GM19193 (cell line): Measurements from ENCODE around the gene EPS8.

Experiments
- POLR2A ChIP-seq: IDR thresholded peaks from 4 replicates; pipeline ENCODE4 v1.6.1; 2011; ENCODE audit not compliant: insufficient read depth, insufficient read length; ENCODE audit errors: extremely low read depth

EPS8 gene

DNA sequence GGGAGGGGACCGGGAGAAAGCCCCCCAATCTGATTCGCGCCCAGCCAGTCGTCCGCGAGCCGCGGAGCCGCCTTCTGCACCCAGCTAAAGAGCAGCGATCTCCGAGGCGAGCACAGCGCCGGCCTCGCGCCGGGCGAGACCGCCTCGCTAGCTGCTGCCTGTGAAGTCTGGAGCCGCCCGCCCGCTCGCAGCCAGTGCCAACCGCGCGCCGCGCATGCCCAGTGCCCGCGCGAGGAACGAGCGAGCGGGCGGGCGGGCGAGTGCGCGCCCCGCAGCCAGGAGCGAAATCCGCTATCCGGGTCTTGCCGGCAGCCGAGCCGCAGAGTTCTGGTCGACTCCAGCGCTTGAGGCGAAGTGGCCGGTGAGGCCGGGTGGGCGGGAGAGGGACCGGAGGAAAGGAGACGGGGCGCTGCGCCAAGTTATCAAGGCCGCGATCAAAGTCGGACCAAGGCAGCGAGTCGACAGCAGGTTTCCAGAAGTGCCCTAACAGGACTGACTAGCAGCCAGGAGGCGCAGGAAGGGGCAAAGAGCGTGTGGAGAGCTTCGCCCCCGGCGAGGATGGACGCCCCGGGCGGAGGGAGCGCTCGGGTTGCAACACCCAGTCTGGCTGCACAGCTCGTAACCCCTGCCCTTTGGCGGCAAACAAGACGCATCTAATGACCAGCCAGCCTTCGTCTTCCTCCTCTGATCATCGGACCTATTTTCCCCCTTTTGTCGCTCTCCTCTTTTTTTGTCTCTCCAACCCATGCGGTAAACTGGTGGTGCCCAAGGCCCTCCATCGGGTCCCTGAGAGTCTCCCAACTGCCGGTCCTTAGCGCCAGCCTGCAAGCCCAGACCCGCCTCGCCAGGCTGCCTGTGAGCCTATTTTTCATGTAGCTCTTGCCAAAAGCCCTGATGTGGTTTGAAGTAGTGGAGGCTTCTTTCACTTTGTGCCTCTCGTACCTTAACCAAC is at the start of gene EPS8:
EPS8 (minus strand) TSS at position 169 of the 952 bp plus-strand sequence. CDS start 106,437 bp downstream, outside the sequence.
- TF ChIP-seq POLR2A: peak; percentile 86

DNA sequence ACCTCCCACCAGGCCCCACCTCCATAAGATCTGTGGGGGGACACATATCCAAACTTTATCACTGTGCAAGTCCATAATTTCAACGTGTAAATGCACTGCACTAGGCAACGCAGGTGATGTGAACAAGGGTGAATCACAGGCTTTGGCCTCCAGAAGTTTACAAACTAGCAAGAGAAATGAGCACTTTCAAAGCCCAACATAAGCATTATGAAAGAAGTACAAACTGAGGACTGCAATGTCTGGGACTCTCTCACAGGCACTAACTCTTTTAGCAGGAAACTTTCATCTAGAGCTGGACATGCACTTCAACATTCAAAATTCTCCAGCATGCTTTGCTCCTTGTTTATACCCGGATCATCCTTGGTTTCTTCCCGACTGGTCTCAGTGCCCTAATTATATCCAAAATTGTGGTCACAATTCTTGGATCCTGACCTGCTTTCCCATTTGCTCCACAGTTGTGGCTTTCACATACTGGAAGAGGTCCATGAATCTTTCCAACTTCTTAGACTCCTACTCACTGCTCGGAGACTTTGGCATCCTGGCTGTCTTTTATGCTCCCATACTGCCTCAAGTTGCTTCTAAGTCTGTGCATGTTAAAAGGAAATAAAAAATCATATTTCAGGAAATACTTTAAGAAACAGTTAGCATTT is 48.1 kb upstream of the EPS8 start:
- no peak for TF ChIP-seq POLR2A

DNA sequence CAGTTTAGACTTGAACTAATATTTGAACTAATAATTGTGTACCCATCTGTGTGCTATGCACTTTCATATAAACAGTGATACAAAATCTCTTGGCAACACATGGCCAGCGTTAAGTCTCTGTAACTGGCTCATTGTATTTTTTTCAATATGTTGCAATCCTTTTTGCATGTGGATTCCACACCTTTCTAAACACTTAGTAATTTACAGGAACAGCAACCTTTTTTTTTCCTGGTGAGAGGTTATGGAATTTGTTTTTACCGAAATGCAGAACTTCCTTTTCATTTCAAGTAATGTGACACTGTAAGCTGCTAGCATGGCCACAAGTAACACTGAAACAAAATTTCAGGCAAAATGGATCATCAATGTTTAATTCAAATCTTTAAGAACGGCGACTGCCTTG is 45.4 kb upstream of the EPS8 start:
- TF ChIP-seq POLR2A: no peak

DNA sequence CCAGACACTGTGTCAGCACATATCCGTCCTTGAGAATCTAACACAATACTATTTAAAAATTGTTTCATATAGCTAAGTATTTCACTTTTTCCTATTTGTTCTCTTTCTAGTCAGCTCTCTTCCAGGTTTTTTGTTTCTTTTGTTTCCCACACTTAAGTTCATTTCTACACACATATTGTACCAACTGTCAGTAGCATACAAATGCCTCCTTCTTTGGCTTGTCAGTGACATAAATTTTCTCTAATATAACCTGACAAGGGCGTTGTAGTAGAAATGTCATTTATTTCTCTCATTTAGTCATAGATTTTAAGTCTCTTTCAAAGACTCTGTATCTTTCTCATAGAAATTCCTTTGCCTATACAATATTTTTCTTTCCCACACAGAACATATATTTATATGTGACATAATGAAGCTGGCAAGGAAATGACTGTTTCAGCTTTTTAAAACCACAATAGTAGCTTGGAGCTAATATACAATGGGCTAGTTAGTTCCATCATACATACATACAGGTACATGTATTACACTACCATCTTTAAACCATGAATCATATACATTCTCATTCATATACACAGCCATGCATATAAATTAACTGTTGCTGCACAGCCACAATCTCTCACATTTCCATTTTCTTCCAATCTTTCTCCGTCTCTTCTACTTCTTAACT is 42.3 kb upstream of the EPS8 start:
- no peak for TF ChIP-seq POLR2A

DNA sequence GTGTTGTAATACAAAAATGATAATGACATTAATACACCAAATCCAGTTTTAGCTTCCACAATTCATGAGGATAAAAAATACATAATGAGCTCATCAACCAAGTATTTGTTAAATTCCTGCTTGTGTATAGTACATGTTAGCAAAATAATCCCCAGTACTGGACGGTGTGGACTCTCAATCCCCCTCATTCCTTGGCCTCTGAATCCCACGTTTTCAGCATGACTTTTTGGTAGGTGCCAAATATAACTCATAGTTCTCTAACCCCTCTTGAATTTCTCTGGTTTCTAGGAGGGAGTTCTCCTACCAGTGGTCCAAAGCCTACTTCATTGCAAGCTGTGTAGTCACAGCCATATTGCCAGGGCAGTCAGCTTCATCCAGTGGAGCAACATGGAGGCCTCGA is 41.4 kb upstream of the EPS8 start:
- TF ChIP-seq POLR2A: no peak

DNA sequence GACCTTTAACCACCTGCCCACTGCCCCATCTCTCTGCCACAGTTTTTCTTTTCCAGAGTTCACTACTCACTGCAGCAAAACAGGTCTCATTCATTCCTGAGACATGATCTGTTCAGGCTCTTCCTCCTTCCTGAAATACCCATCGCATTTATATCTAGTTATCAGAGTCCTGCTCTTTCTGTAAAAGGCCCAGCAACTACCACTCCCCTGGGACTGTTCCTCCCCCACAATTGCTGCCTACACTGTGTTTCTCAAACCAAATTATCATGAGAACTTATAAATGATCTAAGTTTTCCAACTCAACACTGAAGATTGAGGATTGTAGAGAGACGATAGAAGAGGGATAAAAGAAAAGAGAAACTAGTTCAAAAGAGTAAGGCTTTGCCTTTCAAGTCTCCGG is 40.8 kb upstream of the EPS8 start:
- TF ChIP-seq POLR2A: no peak

DNA sequence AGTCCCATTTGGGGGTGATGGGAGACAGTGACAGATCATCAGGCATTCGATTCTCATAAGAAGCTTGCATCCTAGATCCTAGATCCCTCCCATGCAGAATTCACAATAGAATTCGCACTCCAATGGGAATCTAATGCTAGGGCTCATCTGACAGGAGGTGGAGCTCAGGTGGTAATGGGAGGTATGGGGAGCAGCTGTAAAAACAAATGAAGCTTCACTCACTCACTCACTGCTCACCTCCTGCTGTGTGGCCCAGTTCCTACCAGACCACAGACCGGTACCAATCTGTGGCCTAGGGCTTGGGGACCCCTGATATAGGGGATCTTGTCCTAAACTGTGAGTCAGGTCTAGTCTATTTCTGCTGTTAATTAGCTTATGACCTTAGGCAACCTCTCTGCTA is 40.1 kb upstream of the EPS8 start:
- no peak for TF ChIP-seq POLR2A

DNA sequence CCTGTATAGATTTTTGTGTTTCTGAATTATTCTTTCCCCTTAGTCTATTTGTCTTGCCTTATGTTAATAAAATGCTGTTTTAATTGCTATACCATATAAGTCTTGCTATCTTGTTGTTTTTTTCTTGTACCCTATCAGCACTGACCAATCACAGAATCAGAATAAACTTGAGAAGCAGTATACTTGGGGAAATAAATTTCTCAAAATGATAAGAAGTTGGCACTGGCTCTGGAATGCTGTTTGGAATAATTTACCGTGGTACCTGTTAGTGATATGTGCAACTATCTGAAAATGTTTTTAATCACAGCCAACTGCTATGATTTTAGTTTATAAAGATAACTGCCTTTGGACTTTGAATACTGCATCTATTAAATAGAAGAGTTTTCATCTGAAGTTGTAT is 37.9 kb upstream of the EPS8 start:
- TF ChIP-seq POLR2A: no peak

DNA sequence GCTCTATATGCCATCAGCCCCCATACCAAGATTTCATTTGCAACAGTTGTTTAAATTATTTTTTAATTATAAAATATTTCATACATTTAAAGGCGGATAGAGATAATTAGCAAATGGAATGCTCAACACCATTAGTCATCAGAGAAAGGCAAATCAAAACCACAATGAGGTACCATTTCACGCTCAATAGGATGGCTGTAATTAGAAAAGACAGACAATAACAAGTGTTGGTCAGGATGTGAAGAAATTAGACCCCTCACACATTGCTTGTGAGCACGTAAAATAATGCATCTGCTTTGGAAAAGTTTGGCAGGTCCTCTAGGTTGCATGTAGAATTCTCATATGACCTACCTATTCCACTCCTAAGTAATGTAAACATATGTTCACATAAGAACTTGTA is 35.3 kb upstream of the EPS8 start:
- TF ChIP-seq POLR2A: no peak

DNA sequence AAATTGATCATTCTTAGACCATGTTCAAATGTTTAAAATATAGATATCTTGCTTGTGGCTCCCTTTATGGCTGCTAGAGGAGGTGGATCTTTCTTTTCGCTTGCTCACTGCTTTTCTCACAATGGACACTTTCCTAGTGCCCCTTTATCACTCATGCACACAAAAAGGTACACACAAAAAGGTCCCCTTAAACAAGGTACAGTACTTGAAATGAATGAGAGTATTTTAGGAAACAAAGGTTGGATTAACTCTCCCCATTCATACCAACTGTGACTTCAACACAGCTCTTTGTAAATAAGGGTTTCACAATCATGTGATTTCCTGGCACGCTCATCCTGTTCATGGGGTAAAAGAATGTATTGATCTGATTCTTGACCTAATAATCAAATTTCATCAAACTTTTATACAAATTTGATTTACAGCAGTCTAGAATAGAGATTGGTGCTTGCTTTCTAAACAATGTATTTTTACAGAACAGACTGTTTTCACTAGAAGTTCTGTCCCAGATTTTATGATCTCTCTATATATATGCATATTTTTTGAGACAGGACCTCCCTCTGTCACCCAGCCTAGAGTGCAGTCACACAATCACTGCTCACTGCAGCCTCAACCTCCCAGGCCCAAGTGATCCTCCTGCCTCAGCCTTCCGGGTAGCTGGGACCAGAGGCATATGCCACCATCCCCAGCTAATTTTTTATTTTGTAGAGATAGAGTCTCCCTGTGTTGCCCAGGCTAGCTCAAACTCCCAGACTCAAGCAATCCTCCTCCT is 34.4 kb upstream of the EPS8 start:
- TF ChIP-seq POLR2A: no peak

DNA sequence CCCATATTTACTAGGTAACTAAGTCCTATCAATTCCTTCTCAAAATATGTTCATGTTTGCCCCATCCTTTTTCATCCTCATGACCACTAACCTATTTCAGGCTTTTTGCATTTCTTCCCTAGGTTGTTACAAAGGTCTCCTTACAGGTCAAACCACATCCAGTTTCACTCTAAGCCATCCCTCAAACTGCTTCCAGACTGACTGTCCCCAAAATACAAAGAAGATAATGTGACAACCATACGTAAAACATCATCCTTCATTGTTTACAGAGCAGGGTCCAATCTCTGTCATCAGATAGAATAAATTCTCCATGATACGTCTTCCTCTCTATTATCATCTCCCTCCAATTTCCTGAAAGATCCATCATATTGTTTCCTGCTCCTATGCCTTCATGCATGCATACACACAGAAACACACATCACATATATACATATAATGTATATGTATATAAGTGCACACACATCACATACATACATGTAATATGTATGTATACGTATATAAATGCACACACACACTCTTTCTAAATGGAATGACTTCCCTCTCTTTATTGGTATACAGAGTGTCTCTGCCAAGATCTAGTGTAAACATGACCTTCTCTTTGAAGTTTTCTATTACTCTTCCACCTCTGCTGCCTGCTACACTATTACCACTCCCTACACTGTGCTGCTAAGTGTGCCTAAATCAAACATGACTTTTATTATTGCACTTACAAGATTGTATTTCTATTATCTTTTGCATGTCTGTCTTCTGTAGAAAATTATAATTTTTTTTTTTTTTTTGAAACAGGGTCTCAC is 30.7 kb upstream of the EPS8 start:
- no peak for TF ChIP-seq POLR2A

DNA sequence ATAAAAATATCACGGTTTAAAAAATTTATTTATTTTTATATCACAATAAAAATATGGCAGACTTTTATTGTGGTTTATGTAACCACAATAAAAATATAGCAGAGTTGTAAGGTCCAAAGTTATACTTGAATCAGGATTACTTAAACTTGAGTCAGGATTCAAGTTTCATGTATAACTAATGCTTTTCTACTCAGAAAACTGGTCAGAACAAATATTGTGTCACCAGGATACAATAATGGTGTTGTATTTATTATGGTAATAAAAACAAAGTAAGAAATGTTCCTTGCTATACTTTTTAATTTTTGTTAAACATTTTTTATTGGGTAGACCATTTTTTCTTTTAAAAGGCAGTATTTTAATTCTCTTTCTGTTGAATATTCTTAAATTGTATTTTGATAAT is 29.2 kb upstream of the EPS8 start:
- no peak for TF ChIP-seq POLR2A

DNA sequence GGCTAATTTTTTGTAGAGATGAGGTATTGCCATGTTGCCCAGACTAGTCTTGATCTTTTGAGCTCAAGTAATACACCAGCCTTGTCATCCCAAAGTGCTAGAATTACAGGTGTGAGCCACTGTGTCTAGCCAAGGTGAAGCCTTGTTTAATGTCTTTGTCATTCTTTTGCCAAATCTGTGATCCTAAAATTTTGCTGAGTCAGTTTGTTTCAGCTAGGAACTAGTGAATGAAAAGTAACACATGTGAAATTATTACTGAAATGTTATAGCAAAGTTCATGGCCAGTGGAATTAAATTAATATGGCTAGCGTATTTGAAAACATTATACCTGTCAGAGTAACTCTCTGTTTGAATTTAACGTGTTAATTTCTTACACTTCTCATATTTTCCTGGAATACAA is 26.5 kb upstream of the EPS8 start:
- no peak for TF ChIP-seq POLR2A
